PC-9 (cell line): Measurements from ENCODE around the gene DGKG.

Experiments
- CTCF ChIP-seq: fragments of 200-600 bp; sonication (generic); conservative IDR thresholded peaks from 2 replicates; pipeline ENCODE4 v1.6.1; 2017; ENCODE audit warnings: mixed run types, antibody characterized with exemption, mild to moderate bottlenecking, moderate library complexity
- EZH2 ChIP-seq: fragments of 200-600 bp; sonication (generic); IDR thresholded peaks from 2 replicates; pipeline ENCODE4 v1.8.0; 2017; ENCODE audit warnings: antibody characterized with exemption, low read depth

GRCh38 chr3:186374376-186374775 lies 12.3 kb upstream of the DGKG start:
- TF ChIP-seq EZH2 = no peak
- TF ChIP-seq CTCF = no peak
